Liver (tissue), 9 donors: Measurements from ENCODE around the gene NTM. TPM values are rescaled to one million over a fixed set of nuclear protein-coding genes. Genes with fewer than 3 reads are reported as not detected.

Experiments used
- DNase-seq: peaks from one replicate; pipeline ENCODE4 v3.0.0-alpha.2; 2017; ENCODE audit warnings: low spot score
- H3K27ac ChIP-seq, 2 donors: one replicate each; pipeline ENCODE4 v1.7.0; 2013; ENCODE audit warnings: inconsistent platforms in 2 of 2, low read length in 2 of 2, control low read depth in 1 of 2, low read depth in 1 of 2, mild to moderate bottlenecking in 1 of 2
- H3K27me3 ChIP-seq, 4 donors: one replicate each; pipeline versions ENCODE4 v1.6.1 to v1.7.0; 2013; ENCODE audit warnings: low read length in 3 of 4, inconsistent platforms in 1 of 4, mild to moderate bottlenecking in 1 of 4, moderate library complexity in 1 of 4; ENCODE audit not compliant: control insufficient read depth in 4 of 4, insufficient read depth in 4 of 4
- H3K36me3 ChIP-seq, 4 donors: one replicate each; pipeline versions ENCODE4 v1.6.1 to v1.7.0; 2013; ENCODE audit warnings: low read length in 3 of 4, mild to moderate bottlenecking in 3 of 4, low read depth in 1 of 4, moderate library complexity in 1 of 4; ENCODE audit not compliant: control insufficient read depth in 4 of 4, insufficient read depth in 3 of 4
- H3K4me1 ChIP-seq, 4 donors: one replicate each; pipeline versions ENCODE4 v1.6.1 to v1.7.0; 2013; ENCODE audit warnings: low read length in 3 of 4, mild to moderate bottlenecking in 3 of 4, moderate library complexity in 1 of 4; ENCODE audit not compliant: control insufficient read depth in 4 of 4, insufficient read depth in 4 of 4
- H3K4me3 ChIP-seq, 3 donors: one replicate each; pipeline versions ENCODE4 v1.6.1 to v1.7.0; 2013; ENCODE audit warnings: low read length in 3 of 3, control low read depth in 1 of 3, low read depth in 1 of 3, mild to moderate bottlenecking in 1 of 3
- H3K9ac ChIP-seq, 2 donors: one replicate each; pipeline ENCODE4 v1.7.0; 2013; ENCODE audit warnings: low read length in 2 of 2, mild to moderate bottlenecking in 2 of 2, moderate library complexity in 2 of 2, control low read depth in 1 of 2, low read depth in 1 of 2
- H3K9me3 ChIP-seq, 4 donors: one replicate each; pipeline versions ENCODE4 v1.6.1 to v1.7.0; 2013; ENCODE audit warnings: low read length in 3 of 4; ENCODE audit not compliant: control insufficient read depth in 4 of 4
- CTCF ChIP-seq: fragments of 150-350 bp; IDR thresholded peaks from 2 replicates; pipeline ENCODE4 v1.5.1; 2017; ENCODE audit warnings: improper control_type of control experiment, low read depth, low read length; ENCODE audit not compliant: missing input control
- FOXA2 ChIP-seq: IDR thresholded peaks from 2 replicates; pipeline ENCODE4 v1.6.1; 2016; ENCODE audit warnings: antibody characterized with exemption
- GABPA ChIP-seq, 2 donors: IDR thresholded peaks in 1 of 2; conservative IDR thresholded peaks in 1 of 2; 2 replicates each; pipeline ENCODE4 v1.6.1; 2016; ENCODE audit warnings: antibody characterized with exemption in 2 of 2, mild to moderate bottlenecking in 1 of 2, moderate library complexity in 1 of 2
- HNF4A ChIP-seq, 2 donors: conservative IDR thresholded peaks; 2 replicates each; pipeline ENCODE4 v1.6.1; 2016; ENCODE audit warnings: antibody characterized with exemption in 2 of 2, mild to moderate bottlenecking in 2 of 2
- HNF4G ChIP-seq: IDR thresholded peaks from 2 replicates; pipeline ENCODE4 v1.6.1; 2016; ENCODE audit warnings: antibody characterized with exemption
- JUND ChIP-seq, 2 donors: IDR thresholded peaks; 2 replicates each; pipeline ENCODE4 v1.6.1; 2016; ENCODE audit warnings: antibody characterized with exemption in 2 of 2
- NR2F2 ChIP-seq: IDR thresholded peaks from 2 replicates; pipeline ENCODE4 v1.6.1; 2016; ENCODE audit warnings: antibody characterized with exemption
- RAD21 ChIP-seq, 2 donors: IDR thresholded peaks; 2 replicates each; pipeline ENCODE4 v1.6.1; 2016; ENCODE audit warnings: antibody characterized with exemption in 2 of 2, mild to moderate bottlenecking in 2 of 2
- SP1 ChIP-seq: IDR thresholded peaks from 2 replicates; pipeline ENCODE4 v1.6.1; 2018; ENCODE audit warnings: antibody characterized with exemption, mild to moderate bottlenecking
- TAF1 ChIP-seq: conservative IDR thresholded peaks from 2 replicates; pipeline ENCODE4 v1.6.1; 2016; ENCODE audit warnings: antibody characterized with exemption, mild to moderate bottlenecking
- ZBTB33 ChIP-seq: IDR thresholded peaks from 2 replicates; pipeline ENCODE4 v1.6.1; 2016; ENCODE audit warnings: antibody characterized with exemption
- WGBS: extraction: QIAGEN DNeasy Blood & Tissue Kit; methylation state at CpG from one replicate; pipeline ENCODE4 v1.1.7; 2013; 5-methylcytosine and 5-hydroxymethylcytosine counted together
- polyA plus RNA-seq, 2 donors: library from polyadenylated mRNA; stranded (reverse) in 1 of 2; unstranded in 1 of 2; fragments of 200-250 nt in 1 of 2; fragments of >200 nt in 1 of 2; fragmentation: Nextera tagmentation in 1 of 2; extraction: Ambion mirVana in 1 of 2; gene quantifications; one replicate each; pipeline versions ENCODE4 v1.2.1 to v1.2.3, GENCODE V29; 2013 to 2015
- total RNA-seq, 2 donors: library from RNA; depleted of rRNA; stranded (reverse); fragments of >200 nt; gene quantifications; one replicate each; pipeline ENCODE4 v1.2.3, GENCODE V29; 2014
- donor health status: healthy.
- donor health status: healthy.
- donor health status: healthy.
- donor health status: healthy.
- donor health status: healthy.

Gene NTM
- total and polyA plus RNA-seq, 4 donors = 0.08 to 1.1 (median 0.08) TPM; not detected in 1

GRCh38 chr11:131511794-131512193, 141.4 kb downstream of the NTM start:
- no peak overlapping the region for H3K9ac ChIP-seq
- WGBS = 41% methylated on average over 9 of the region's 9 CpGs
- H3K36me3 ChIP-seq = no peaks in the 10 kb centered on the region
- H3K9me3 ChIP-seq = no peaks in the 10 kb centered on the region
- no peak for DNase-seq
- TF ChIP-seq TAF1 (no peak), CTCF (peak; percentile 34), SP1 (no peak), RAD21 (IDR thresholded peaks at IDR 0.05) (peak; percentile 56 to 70), HNF4A (conservative IDR thresholded peaks at IDR 0.05) (no peak), HNF4G (no peak), GABPA (IDR thresholded peaks at IDR 0.05 in 1 of 2, conservative IDR thresholded peaks at IDR 0.05 in 1 of 2) (no peak), ZBTB33 (no peak), FOXA2 (no peak), JUND (IDR thresholded peaks at IDR 0.05) (no peak), NR2F2 (no peak)
- H3K27ac ChIP-seq = no peak overlapping the region
- H3K4me3 ChIP-seq = no peak overlapping the region
- peaks cover 0 to 3% (median 1%) of the 10 kb centered on the region in 4 donors for H3K27me3 ChIP-seq
- H3K4me1 ChIP-seq = no peaks in the 10 kb centered on the region

GRCh38 chr11:131512228-131512627, 141.8 kb downstream of the NTM start:
- Histone ChIP-seq H3K27ac (no peak overlapping the region), H3K4me1 (no peaks in the 10 kb centered on the region), H3K27me3 (peaks cover 0 to 3% (median 1%) of the 10 kb centered on the region in 4 donors), H3K9ac (no peak overlapping the region), H3K4me3 (no peak overlapping the region), H3K9me3 (no peaks in the 10 kb centered on the region), H3K36me3 (no peaks in the 10 kb centered on the region)
- WGBS = 61% methylated on average over 3 of the region's 3 CpGs
- no peak for TF ChIP-seq TAF1
- no peak for DNase-seq

- Histone ChIP-seq H3K27ac (no peak overlapping the region), H3K27me3 (peaks cover 0 to 6% (median 1%) of the 10 kb centered on the region in 4 donors), H3K9me3 (no peaks in the 10 kb centered on the region), H3K4me1 (no peaks in the 10 kb centered on the region), H3K4me3 (no peak overlapping the region), H3K36me3 (no peaks in the 10 kb centered on the region), H3K9ac (no peak overlapping the region)
- 69% methylated on average over 6 of the region's 6 CpGs for WGBS
- no peak for DNase-seq
- TF ChIP-seq CTCF = no peak
These were observed 143.6 kb downstream of the NTM start for GRCh38 chr11:131514062-131514461.
